LNCaP clone FGC (cell line): ENCODE data around the gene MDFIC.

ENCODE experiments used
- DNase-seq: peaks from one replicate; pipeline ENCODE4 v3.0.0-alpha.2; 2011; ENCODE audit warnings: low read depth
- H3K4me3 ChIP-seq: 2 replicates; pipeline ENCODE4 v1.5.1; 2011; ENCODE audit warnings: mild to moderate bottlenecking, low read depth, low read length, control low read depth
- CTCF ChIP-seq: IDR thresholded peaks from 2 replicates; pipeline ENCODE4 v1.5.1; 2012; ENCODE audit warnings: mild to moderate bottlenecking; ENCODE audit not compliant: control insufficient read depth, insufficient read depth; ENCODE audit errors: extremely low read depth

Gene MDFIC

DNA sequence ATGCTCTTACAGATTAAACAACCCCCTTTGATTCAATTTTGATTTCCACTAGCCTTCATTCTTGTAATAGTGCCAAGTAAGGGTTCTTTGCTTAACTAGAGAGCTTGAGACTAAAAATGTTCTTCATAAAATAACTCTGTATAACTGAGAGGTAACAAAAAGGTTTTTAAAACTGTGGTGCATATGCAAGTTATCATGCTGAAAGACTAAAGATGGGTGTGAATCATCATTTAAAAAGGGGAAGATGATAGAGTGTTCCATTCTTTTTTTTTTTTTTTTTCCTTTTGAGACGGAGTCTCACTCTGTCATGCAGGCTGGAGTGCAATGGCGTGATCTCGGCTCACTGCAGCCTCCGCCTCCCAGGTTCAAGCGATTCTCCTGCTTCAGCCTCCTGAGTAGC lies 11.1 kb downstream of the MDFIC start:
- no peak for DNase-seq
- H3K4me3 ChIP-seq = no peak overlapping the region
- no peak for TF ChIP-seq CTCF

- H3K4me3 ChIP-seq = no peak overlapping the region
- no peak for DNase-seq
- no peak for TF ChIP-seq CTCF
These were observed 11.8 kb downstream of the MDFIC start for GRCh38 chr7:114933658-114934057.

- no peak overlapping the region for H3K4me3 ChIP-seq
- DNase-seq = no peak
- TF ChIP-seq CTCF = no peak
These were observed 12.2 kb downstream of the MDFIC start for GRCh38 chr7:114934086-114934485.

DNA sequence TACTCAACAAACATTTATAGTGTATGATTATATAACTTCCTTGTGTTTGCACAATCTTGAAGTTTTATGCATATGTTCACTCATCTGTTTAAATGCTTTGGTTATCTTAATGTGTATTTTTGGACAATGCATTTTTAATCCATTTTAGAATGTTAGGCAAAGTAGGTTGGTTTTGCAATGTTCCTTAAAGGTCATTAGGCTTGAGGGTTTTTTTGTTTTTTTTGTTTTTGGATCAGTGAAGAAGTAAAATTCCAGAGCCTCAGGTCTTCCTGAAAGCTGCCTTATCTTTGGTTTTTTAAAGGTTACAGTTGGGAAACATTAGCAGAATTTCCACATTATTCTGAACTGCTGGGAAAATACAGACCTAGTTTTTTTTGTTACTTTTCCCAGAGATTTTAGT lies 12.8 kb downstream of the MDFIC start:
- TF ChIP-seq CTCF = no peak
- no peak overlapping the region for H3K4me3 ChIP-seq
- no peak for DNase-seq

GRCh38 chr7:114936471-114936870 lies 14.6 kb downstream of the MDFIC start:
- TF ChIP-seq CTCF = no peak
- no peak overlapping the region for H3K4me3 ChIP-seq
- DNase-seq = no peak

DNA sequence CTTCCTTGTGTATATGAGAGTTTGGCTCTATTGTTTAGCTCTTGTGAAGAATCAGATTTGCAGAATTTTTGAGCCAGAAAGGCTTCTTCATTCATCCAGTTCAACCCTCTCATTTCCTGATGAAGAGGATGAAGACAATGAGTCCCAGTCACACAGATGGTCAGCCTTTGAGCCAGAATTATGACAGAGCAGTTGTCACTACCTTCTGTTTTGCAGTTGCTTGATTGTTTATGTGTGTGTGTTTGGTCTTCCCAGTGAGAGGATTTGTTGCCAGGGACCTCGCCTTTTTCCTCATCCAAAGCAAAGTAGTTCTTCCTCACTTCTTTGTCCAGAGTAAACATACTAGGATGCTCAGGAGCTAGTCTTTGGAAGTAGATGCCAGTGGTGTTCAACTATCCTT lies 15.6 kb downstream of the MDFIC start:
- TF ChIP-seq CTCF = no peak
- DNase-seq = no peak
- H3K4me3 ChIP-seq = no peak overlapping the region

- no peak for DNase-seq
- no peak for TF ChIP-seq CTCF
- no peak overlapping the region for H3K4me3 ChIP-seq
These were observed 16.9 kb downstream of the MDFIC start for GRCh38 chr7:114938785-114939184.
